GM23338 (cell line): Measurements from ENCODE around the gene CD93. TPM values are rescaled to one million over a fixed set of nuclear protein-coding genes. Genes with fewer than 3 reads are reported as not detected.
A peak's percentile ranks its signal among the peaks of the same experiment; 100 is the strongest.

Experiments used
- ATAC-seq: fragments of 200-7000 bp; cut with Tn5 transposase; 3 replicates; pipeline ENCODE4 v1.9.1; 2020
- DNase-seq: peaks from one replicate; pipeline ENCODE4 v3.0.0-alpha.2; 2015; ENCODE audit warnings: low spot score
- H2AFZ ChIP-seq: fragments of 200-600 bp; sonication (generic); 2 replicates; pipeline ENCODE4 v1.8.0; 2016; ENCODE audit warnings: antibody characterized with exemption, mild to moderate bottlenecking, moderate library complexity
- H3F3A ChIP-seq: fragments of 200-600 bp; sonication (generic); replicated peaks from 2 replicates; pipeline ENCODE4 v1.8.0; 2017; ENCODE audit warnings: antibody characterized with exemption, mixed run types, low read depth
- H3K27ac ChIP-seq: fragments of 200-600 bp; sonication (generic); 2 replicates; pipeline ENCODE4 v1.6.1; 2016; ENCODE audit warnings: low read depth
- H3K27me3 ChIP-seq: fragments of 200-600 bp; sonication (generic); 2 replicates; pipeline ENCODE4 v1.8.0; 2016; ENCODE audit warnings: mild to moderate bottlenecking, mixed run types, moderate library complexity; ENCODE audit not compliant: insufficient read depth
- H3K36me3 ChIP-seq: fragments of 200-600 bp; sonication (generic); 2 replicates; pipeline ENCODE4 v1.8.0; 2016; ENCODE audit warnings: mild to moderate bottlenecking; ENCODE audit not compliant: insufficient read depth
- H3K4me1 ChIP-seq: fragments of 200-600 bp; sonication (generic); 2 replicates; pipeline ENCODE4 v1.8.0; 2016; ENCODE audit warnings: mild to moderate bottlenecking, moderate library complexity; ENCODE audit not compliant: insufficient read depth
- H3K4me2 ChIP-seq: fragments of 200-600 bp; sonication (generic); 2 replicates; pipeline ENCODE4 v1.7.1; 2017; ENCODE audit warnings: mixed run types
- H3K4me3 ChIP-seq: fragments of 200-600 bp; sonication (generic); 2 replicates; pipeline ENCODE4 v1.6.1; 2016; ENCODE audit warnings: mixed run types
- H3K79me2 ChIP-seq: fragments of 200-600 bp; sonication (generic); replicated peaks from 2 replicates; pipeline ENCODE4 v1.8.0; 2017; ENCODE audit warnings: mild to moderate bottlenecking; ENCODE audit not compliant: insufficient read depth
- H3K9me2 ChIP-seq: fragments of 200-600 bp; sonication (generic); 2 replicates; pipeline ENCODE4 v1.8.0; 2017; ENCODE audit not compliant: insufficient read depth
- H4K20me1 ChIP-seq: fragments of 200-600 bp; sonication (generic); replicated peaks from 2 replicates; pipeline ENCODE4 v1.8.0; 2017; ENCODE audit warnings: mild to moderate bottlenecking; ENCODE audit not compliant: insufficient read depth
- H3K27ac Mint-ChIP-seq: 2 replicates; pipeline ENCODE4 v1.8.0; 2020; ENCODE audit warnings: inconsistent platforms, mild to moderate bottlenecking, moderate library complexity, mixed read lengths
- H3K27me3 Mint-ChIP-seq: 3 replicates; pipeline ENCODE4 v1.8.0; 2022; ENCODE audit warnings: low read depth, mild to moderate bottlenecking, moderate library complexity, mixed read lengths, inconsistent platforms; ENCODE audit not compliant: insufficient read depth, poor library complexity
- H3K36me3 Mint-ChIP-seq: 3 replicates; pipeline ENCODE4 v1.8.0; 2021; ENCODE audit warnings: low read depth, mild to moderate bottlenecking, inconsistent platforms, moderate library complexity, mixed read lengths
- H3K4me1 Mint-ChIP-seq: 3 replicates; pipeline ENCODE4 v1.8.0; 2020; ENCODE audit warnings: mild to moderate bottlenecking, inconsistent platforms, mixed read lengths
- H3K4me3 Mint-ChIP-seq: 3 replicates; pipeline ENCODE4 v1.8.0; 2021; ENCODE audit warnings: moderate library complexity, mild to moderate bottlenecking, inconsistent platforms, mixed read lengths
- H3K9me3 Mint-ChIP-seq: 3 replicates; pipeline ENCODE4 v1.8.0; 2020; ENCODE audit warnings: moderate library complexity, mild to moderate bottlenecking, inconsistent platforms, mixed read lengths
- CREB1 ChIP-seq: fragments of 250-450 bp; sonication (Bioruptor Pico); IDR thresholded peaks from 2 replicates; pipeline ENCODE4 v1.5.0; 2020; ENCODE audit warnings: low read depth, mild to moderate bottlenecking, moderate library complexity
- ETS1 ChIP-seq: IDR thresholded peaks from 2 replicates; pipeline ENCODE4 v1.6.1; 2016; ENCODE audit warnings: antibody characterized with exemption
- JUNB ChIP-seq: IDR thresholded peaks from one replicate; pipeline ENCODE4 v1.6.1; 2016; ENCODE audit warnings: antibody characterized with exemption; ENCODE audit not compliant: unreplicated experiment
- POLR2AphosphoS5 ChIP-seq: IDR thresholded peaks from 2 replicates; pipeline ENCODE4 v1.6.1; 2016; ENCODE audit warnings: antibody characterized with exemption, low read depth
- STAT1 ChIP-seq: IDR thresholded peaks from one replicate; pipeline ENCODE4 v1.6.1; 2016; ENCODE audit warnings: antibody characterized with exemption; ENCODE audit not compliant: unreplicated experiment
- ZNF114 ChIP-seq: fragments of 250-450 bp; sonication (Bioruptor Pico); IDR thresholded peaks from 2 replicates; pipeline ENCODE4 v1.5.0; 2020; ENCODE audit warnings: mild to moderate bottlenecking, moderate library complexity
- ZNF331 ChIP-seq: fragments of 250-450 bp; sonication (Bioruptor Pico); IDR thresholded peaks from 2 replicates; pipeline ENCODE4 v1.5.0; 2020; ENCODE audit warnings: low read depth, mild to moderate bottlenecking, moderate library complexity
- ZNF462 ChIP-seq: fragments of 250-450 bp; sonication (Bioruptor Pico); IDR thresholded peaks from 2 replicates; pipeline ENCODE4 v1.5.0; 2020; ENCODE audit warnings: mild to moderate bottlenecking, moderate library complexity
- polyA plus RNA-seq: library from polyadenylated mRNA; unstranded; fragments of >200 nt; fragmentation: Nextera tagmentation; extraction: Ambion mirVana; gene quantifications from 2 replicates; pipeline ENCODE4 v1.2.1, GENCODE V29; 2016
- total RNA-seq: library from RNA; depleted of rRNA; stranded (reverse); fragments of >200 nt; shearing (Covaris generic); gene quantifications from 2 replicates; pipeline ENCODE4 v1.2.3, GENCODE V29; 2014

CD93 gene
- total and polyA plus RNA-seq, 2 experiments from 2014 or later: 0.03 TPM; not detected in 1

DNA sequence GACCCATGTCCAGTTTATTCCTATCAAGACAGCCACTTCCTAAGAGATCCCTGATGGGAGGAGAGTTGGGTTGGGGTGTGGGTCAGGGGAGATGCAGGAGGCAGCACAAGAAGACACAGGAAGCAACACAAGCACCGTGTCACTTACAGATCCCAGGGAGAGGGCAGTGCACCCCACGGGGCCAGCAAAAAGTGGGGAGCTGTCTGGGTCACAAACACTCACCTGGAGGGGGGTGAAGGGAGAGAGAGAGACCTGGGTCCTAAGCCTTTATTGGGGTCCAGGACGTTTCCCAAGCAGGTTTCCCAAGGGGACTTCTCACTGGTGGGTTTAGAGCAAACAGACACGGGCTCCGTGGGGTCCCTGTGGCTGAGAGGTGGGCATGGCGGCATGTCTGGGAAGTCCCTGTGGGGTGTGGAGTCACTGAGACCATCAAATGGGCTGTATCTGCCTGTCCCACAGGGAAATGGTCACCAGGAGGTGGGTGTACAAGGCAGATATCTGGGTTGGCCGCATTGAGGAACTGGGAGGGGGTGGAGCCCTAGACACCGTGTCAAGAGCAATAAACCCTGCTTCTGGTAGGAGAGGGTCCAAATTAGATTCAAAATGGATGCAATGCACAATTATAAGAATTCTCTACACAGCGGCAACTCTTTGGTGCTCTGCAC is 1.6 kb upstream of the CD93 start (continued):
- TF ChIP-seq ZNF462 (CRISPR knock-in tag): no peak
- no peak for TF ChIP-seq ZNF114 (CRISPR knock-in tag)
- TF ChIP-seq POLR2AphosphoS5: no peak
- TF ChIP-seq ETS1: no peak
- no peak for TF ChIP-seq CREB1 (CRISPR knock-in tag)

DNA sequence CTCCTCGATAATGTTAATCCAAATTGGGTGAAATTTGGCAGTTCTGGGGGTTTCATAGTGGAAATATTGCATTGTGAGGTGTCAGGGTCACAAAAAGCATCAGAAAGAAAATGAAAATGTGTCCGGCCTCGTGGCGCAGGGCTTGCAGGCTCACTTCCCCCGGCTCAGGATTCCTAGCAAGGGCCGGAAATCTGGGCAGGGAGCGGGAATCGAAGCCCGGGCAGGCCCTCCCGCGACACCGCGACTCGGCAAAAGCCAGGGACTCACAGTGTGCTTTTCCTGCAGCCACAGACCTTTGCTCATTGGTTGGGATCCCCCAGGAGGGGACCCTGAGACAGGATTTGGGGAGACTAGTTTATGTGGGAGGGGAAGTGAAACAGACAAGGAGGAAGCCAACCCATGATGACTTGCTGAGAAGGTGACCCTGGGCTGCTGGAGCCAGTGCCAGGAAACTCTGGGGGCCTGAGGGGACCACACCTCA is 847 bp upstream of the CD93 start:
- no peaks in the 10 kb centered on the region for H3K27me3 ChIP-seq
- Mint-ChIP-seq H3K9me3 (no peaks in the 10 kb centered on the region), H3K27ac (no peak overlapping the region), H3K27me3 (peaks cover 6% of the 10 kb centered on the region), H3K4me1 (peaks cover 33% of the 10 kb centered on the region), H3K36me3 (no peaks in the 10 kb centered on the region), H3K4me3 (no peak overlapping the region)
- H3K27ac ChIP-seq: no peak overlapping the region
- no peak for DNase-seq
- no peak for ATAC-seq
- H3K4me2 ChIP-seq: no peak overlapping the region
- H3K4me1 ChIP-seq: no peaks in the 10 kb centered on the region; the same call in 1 of the 2 replicates
- no peaks in the 10 kb centered on the region for H3K36me3 ChIP-seq
- no peaks in the 10 kb centered on the region for H4K20me1 ChIP-seq
- H3K9me2 ChIP-seq: no peaks in the 10 kb centered on the region
- no peak overlapping the region for H3K4me3 ChIP-seq
- H2AFZ ChIP-seq: 0 out of 2 replicates have a peak overlapping the region, but pooled peaks have one; percentile 43
- no peaks in the 10 kb centered on the region for H3F3A ChIP-seq
- no peaks in the 10 kb centered on the region for H3K79me2 ChIP-seq
- TF ChIP-seq JUNB: no peak
- TF ChIP-seq CREB1 (CRISPR knock-in tag): no peak
- TF ChIP-seq ZNF331 (CRISPR knock-in tag): no peak
- TF ChIP-seq ZNF462 (CRISPR knock-in tag): no peak
- TF ChIP-seq STAT1: no peak
